Activated effector memory CD4-positive, alpha-beta T cell treated with anti-CD3 and anti-CD28 coated beads, Interleukin-2, amount 50 U/mL, for 16 hours (primary cell): ENCODE data around the gene SESN2.

Source experiments
- DNase-seq: peaks from one replicate; pipeline ENCODE4 v3.0.0-alpha.2; 2020

SESN2 gene

GRCh38 chr1:28259252-28259933 lies at the start of gene SESN2:
TSS of gene SESN2 (plus strand) at chr1:28259518. CDS start at chr1:28259848, 330 bp downstream.
- peak; percentile 100 for DNase-seq

- DNase-seq: no peak
These were observed 49.6 kb upstream of the SESN2 start for GRCh38 chr1:28209700-28210099.

GRCh38 chr1:28213315-28213714 lies 46.0 kb upstream of the SESN2 start:
- no peak for DNase-seq

- DNase-seq: no peak
These were observed 30.2 kb upstream of the SESN2 start for GRCh38 chr1:28229089-28229488.

GRCh38 chr1:28229996-28230395 lies 29.3 kb upstream of the SESN2 start:
- no peak for DNase-seq

- peak; percentile 99 for DNase-seq
These were observed 26.6 kb upstream of the SESN2 start, which contains the start of gene DNAJC8 for GRCh38 chr1:28232558-28233263. TSS of gene DNAJC8 (minus strand) at chr1:28233029. CDS start at chr1:28232998, 31 bp downstream.

GRCh38 chr1:28233264-28233606 lies 26.1 kb upstream of the SESN2 start:
- no peak for DNase-seq

- DNase-seq: peak; percentile 98
These were observed 23.3 kb upstream of the SESN2 start, which contains the start of gene ATP5IF1 for GRCh38 chr1:28235755-28236655. TSS of gene ATP5IF1 (plus strand) at chr1:28236124. CDS start at chr1:28236184, 60 bp downstream.

GRCh38 chr1:28236656-28237322 lies 22.5 kb upstream of the SESN2 start:
- peak; percentile 71 for DNase-seq

GRCh38 chr1:28239004-28239403 lies 20.3 kb upstream of the SESN2 start:
- no peak for DNase-seq

- no peak for DNase-seq
These were observed 19.3 kb upstream of the SESN2 start for GRCh38 chr1:28240024-28240423.

GRCh38 chr1:28241638-28242241 lies 17.6 kb upstream of the SESN2 start:
- no peak for DNase-seq

- DNase-seq: no peak
These were observed 15.5 kb upstream of the SESN2 start for GRCh38 chr1:28243685-28244311.

GRCh38 chr1:28244549-28245251 lies 14.6 kb upstream of the SESN2 start:
- no peak for DNase-seq

GRCh38 chr1:28246427-28246832 lies 12.9 kb upstream of the SESN2 start:
- no peak for DNase-seq

GRCh38 chr1:28247612-28248272 lies 11.6 kb upstream of the SESN2 start:
- no peak for DNase-seq

- DNase-seq: peak; percentile 93
These were observed 10.9 kb upstream of the SESN2 start for GRCh38 chr1:28248273-28249012.

- peak; percentile 73 for DNase-seq
These were observed 10.1 kb upstream of the SESN2 start for GRCh38 chr1:28249013-28249865.

GRCh38 chr1:28249866-28250295 lies 9.4 kb upstream of the SESN2 start:
- DNase-seq: no peak
